Endothelial cell of umbilical vein (primary cell): ENCODE results near the gene CEP57L1.

Experiments
- CTCF ChIP-seq, 2 donors: IDR thresholded peaks; 1 replicate in 1 of 2; 2 replicates in 1 of 2; pipeline ENCODE4 v1.5.1; 2011; ENCODE audit warnings: low read length in 2 of 2, mild to moderate bottlenecking in 2 of 2, moderate library complexity in 2 of 2, control low read depth in 1 of 2, inconsistent platforms in 1 of 2, low read depth in 1 of 2; ENCODE audit not compliant: insufficient read depth in 1 of 2; ENCODE audit errors: extremely low read depth in 1 of 2
- EZH2 ChIP-seq: IDR thresholded peaks from 2 replicates; pipeline ENCODE4 v1.6.1; 2012; ENCODE audit warnings: borderline replicate concordance, low read depth, mild to moderate bottlenecking, moderate library complexity, low read length, inconsistent platforms; ENCODE audit not compliant: severe bottlenecking
- GATA2 ChIP-seq: IDR thresholded peaks from 2 replicates; pipeline ENCODE4 v1.7.0; 2011; ENCODE audit warnings: low read depth, mild to moderate bottlenecking, moderate library complexity, mixed read lengths, low read length; ENCODE audit not compliant: insufficient read length, insufficient read depth
- JUN ChIP-seq: IDR thresholded peaks from 2 replicates; pipeline ENCODE4 v1.6.1; 2011; ENCODE audit warnings: borderline replicate concordance, low read depth; ENCODE audit not compliant: insufficient read length, insufficient read depth
- MYC ChIP-seq: IDR thresholded peaks from one replicate; pipeline ENCODE4 v1.6.1; 2011; ENCODE audit warnings: mild to moderate bottlenecking, low read depth, low read length
- POLR2A ChIP-seq: IDR thresholded peaks from 2 replicates; pipeline ENCODE4 v1.6.1; 2012; ENCODE audit warnings: low read depth, mild to moderate bottlenecking, control low read depth, low read length
- POLR2AphosphoS5 ChIP-seq: IDR thresholded peaks from 2 replicates; pipeline ENCODE4 v1.6.1; 2012; ENCODE audit warnings: low read depth, mild to moderate bottlenecking, control low read depth, low read length, moderate library complexity; ENCODE audit not compliant: insufficient read depth

GRCh38 chr6:109118337-109118736 is 23.0 kb downstream of the CEP57L1 start:
- no peak for TF ChIP-seq CTCF (IDR thresholded peaks at IDR 0.05; ENCODE audit: extremely low read depth in 1 of 2, insufficient read depth in 1 of 2, low read depth in 1 of 2, low read length in 2 of 2)
- TF ChIP-seq POLR2A = no peak
- no peak for TF ChIP-seq EZH2
- TF ChIP-seq GATA2 = no peak
- no peak for TF ChIP-seq MYC
- TF ChIP-seq JUN = no peak
- no peak for TF ChIP-seq POLR2AphosphoS5
